SKM-1 treated with dmso at 0.1 percent for 144 hours (cell line): ENCODE results near the gene ZNF75A.
"Not testable (repeated sequence)": the region's sequence is repeated elsewhere in the genome, so short reads cannot be mapped to it uniquely, and the experiment has no call there.

Source experiments
- DNase-seq: peaks from one replicate; lab custom pipeline; 2025; ENCODE audit not compliant: unreplicated experiment; lab: John Stamatoyannopoulos, UW

The ZNF75A gene

GRCh38 chr16:3305109-3306068, at the start of gene ZNF75A, which contains the start of gene TIGD7:
Gene ZNF75A, plus strand, starts transcription at chr16:3305497. Its CDS starts 2,932 bp downstream, at chr16:3308429.
Gene TIGD7, minus strand, starts transcription at chr16:3305430. Its CDS starts 4,816 bp downstream, at chr16:3300614.
- peak; percentile 30 for DNase-seq

DNA sequence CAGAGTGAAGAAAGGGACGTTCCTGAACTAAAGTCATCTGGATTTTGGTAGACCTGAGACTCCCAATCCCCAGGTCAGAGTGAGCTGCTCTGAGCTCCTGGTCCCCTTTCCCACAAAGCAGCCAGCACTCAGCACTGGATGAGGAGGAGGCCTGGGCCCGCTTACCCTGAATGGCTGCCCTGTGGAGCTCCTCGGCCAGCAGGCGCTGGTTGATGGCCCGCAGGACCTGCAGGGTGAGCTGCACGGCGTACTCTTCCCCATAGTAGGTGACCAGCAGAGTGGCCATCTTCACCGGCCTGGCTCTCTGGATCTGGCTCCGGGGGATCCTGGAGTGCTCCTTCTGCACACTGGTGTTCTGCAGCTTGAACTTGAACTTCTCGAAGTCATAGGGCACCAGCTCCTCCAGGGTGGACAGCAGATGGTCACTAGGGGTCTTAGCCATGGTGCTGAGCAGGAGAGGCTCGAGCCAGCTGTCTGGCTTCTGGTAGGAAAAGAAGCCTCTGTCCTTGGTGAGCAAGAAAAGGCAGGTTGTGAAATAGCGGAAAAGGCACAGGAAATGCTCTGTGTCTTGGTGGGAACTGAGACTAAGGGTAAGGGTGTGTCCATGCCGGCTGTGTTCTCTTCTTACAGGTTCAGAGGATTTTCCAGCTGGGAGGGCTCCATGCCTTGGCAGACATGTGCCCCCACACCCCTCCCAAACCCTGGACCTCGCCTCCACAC, 49.0 kb upstream of the ZNF75A start, which contains the start of gene MEFV:
TSS of gene MEFV (minus strand) at position 488 of the 720 bp plus-strand sequence. CDS start at position 442, 46 bp downstream.
- peak; percentile 77 for DNase-seq

DNA sequence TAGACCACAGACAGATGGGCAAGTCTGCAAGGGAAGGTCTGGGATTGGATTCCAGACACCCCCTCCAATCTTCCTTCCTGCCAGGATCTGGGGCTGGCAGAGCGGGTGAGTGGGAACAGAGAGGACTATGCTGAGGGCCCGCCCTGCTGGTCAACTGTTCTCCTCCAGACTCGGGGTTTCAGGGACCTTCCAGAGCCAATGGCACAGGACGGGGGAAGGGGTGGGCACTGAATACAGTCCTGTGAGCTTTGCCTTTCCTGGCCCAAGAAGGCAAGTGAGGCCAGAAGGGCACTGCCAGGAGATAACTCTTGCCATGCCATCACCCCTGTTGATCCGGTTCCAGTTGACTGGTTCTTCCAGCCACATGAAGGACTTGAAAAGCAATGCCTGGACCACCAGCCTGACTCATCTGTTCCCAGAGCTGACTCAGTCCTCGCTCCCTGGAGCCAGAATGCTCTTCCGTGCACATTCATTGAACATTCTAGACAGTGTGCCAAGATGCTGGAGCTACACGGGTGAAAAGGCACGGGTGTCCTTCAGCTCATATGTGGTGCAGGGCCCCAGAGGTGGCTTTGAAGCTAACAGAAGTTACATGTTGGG, 48.3 kb upstream of the ZNF75A start:
- DNase-seq = no peak

- DNase-seq = peak; percentile 46
Observed at GRCh38 chr16:3259836-3260235, 45.5 kb upstream of the ZNF75A start.

DNA sequence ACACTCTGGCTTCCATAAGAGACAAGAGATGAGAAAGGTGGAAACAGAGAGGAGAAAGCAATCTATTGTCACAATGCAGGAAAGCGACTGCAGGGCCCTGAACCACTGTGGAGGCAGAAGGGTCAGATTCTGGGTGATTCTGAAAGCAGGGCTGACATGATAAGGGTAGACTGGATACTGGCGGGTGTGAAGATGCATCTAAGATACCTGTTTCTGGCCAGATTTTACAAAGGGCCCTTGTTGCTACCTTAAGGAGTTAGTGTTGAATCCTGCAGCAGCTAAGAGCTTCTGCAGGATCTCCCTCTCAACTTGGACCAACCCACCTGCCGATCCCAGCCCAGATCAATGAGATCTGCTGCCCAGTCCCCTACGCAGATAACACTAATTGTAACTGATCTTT, 42.8 kb upstream of the ZNF75A start:
- DNase-seq = no peak

DNA sequence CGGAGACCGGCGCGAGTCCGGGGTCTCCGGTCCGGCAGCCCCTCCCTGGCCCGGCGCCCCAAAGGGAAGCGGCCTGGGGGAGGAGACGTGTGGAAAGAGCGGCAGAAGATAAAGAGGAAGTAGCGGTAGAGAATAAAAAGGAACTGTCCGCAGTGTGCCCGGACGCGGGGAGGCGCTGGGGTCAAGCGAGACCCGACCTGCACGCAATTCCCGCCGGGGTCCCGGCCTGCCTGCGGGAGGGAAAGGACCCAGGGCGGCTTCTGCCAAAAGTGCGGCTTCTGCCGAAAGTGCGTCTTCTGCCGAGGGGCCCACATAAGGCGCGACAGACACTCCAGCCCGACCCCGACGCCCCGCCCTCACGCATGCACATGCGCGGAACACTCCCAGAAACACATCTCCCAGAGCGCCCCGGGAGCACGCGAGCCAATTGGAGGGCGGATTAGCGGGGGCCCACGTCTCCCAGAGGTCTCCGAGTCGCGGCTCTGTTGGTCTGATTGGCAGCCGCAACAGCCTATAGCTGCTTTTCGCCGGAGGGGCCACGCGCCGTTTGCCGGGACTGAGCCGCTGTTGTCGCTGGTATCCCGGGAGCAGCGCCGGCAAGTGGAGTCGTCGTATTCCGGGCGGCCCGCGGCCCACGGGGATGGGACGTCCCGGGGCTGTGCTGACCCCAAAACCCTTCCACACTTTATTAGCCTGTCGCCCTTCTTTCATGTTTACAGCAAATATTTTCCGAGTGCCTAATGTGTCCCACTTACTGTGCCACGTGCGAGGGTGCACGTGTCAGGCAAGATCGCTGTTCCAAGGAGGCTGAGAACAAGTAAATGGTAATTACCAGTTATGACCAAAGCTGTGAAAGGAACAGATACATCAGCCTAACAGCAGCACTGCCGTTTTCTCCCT, 40.9 kb upstream of the ZNF75A start:
- peak; percentile 97 for DNase-seq

DNA sequence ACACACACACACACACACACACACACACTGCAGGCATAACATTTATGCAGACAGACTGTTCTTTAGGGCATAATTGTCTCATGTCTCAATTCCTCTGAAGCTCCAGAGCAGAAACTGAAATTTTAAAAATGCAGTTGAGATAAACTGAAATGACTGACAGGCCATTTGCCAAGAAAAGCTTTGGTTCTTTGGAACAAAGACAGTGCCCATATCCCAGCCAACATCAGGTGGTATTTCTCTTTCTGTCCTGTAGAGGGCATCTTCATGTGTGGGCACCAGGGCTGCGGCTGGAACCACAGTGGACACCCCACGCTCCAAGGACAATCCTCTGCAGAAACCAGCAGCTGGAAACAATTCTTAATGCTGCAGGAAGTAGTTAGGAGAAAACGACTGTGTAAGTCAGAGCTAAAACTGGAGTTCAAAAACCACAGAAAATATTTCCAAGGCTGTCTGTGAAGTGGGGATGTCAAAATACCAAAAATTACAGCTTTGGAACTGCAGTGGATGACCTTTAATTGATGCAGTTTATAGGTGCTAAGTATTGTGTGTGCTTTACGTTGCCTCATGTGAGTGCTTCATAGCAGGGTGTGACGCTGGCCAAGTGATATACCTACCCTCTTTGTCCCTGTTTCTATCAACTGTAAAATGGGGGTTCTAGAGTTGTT, 38.3 kb upstream of the ZNF75A start:
- DNase-seq = peak; percentile 47

- no peak for DNase-seq
Observed at GRCh38 chr16:3268294-3268693, 37.0 kb upstream of the ZNF75A start.

- not testable (repeated sequence) for DNase-seq
Observed at GRCh38 chr16:3270718-3271117, 34.6 kb upstream of the ZNF75A start.

DNA sequence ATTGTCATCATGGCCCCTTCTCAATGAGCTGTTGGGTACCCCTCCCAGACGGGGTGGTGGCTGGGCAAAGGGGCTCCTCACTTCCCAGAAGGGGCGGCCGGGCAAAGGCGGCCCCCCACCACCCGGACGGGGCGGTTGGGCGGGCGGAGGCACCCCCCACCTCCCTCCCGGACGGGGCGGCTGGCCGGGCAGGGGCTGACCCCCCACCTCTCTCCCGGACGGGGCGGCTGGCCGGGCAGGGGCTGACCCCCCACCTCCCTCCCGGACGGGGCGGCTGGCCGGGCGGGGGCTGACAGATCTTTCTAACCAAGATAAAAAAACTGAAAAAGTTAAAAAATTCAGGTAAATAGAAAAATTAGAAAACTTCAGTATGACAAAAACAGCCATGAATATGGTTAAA, 34.0 kb upstream of the ZNF75A start:
- DNase-seq = not testable (repeated sequence)

GRCh38 chr16:3274490-3274889, 30.8 kb upstream of the ZNF75A start:
- no peak for DNase-seq

DNA sequence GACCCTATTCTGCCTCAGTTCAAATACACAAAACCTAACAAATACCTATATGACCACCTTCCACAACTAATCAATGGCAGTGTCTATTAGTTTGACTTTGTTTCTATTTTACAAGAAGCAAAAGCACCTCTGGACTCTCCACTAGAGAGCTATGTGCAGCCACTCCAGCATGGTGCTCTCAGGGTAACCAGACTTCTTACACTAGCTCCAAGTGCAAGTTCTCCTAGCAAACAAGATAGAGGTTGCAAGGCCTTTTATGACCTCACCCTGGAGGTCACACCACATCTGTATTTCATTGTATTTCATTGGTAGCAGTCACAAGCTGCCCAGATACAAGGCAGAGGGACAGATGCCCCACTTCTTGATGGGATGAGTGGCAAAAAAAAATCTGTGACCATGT, 30.4 kb upstream of the ZNF75A start:
- no peak for DNase-seq

- DNase-seq = no peak
Observed at GRCh38 chr16:3276679-3277078, 28.6 kb upstream of the ZNF75A start.

DNA sequence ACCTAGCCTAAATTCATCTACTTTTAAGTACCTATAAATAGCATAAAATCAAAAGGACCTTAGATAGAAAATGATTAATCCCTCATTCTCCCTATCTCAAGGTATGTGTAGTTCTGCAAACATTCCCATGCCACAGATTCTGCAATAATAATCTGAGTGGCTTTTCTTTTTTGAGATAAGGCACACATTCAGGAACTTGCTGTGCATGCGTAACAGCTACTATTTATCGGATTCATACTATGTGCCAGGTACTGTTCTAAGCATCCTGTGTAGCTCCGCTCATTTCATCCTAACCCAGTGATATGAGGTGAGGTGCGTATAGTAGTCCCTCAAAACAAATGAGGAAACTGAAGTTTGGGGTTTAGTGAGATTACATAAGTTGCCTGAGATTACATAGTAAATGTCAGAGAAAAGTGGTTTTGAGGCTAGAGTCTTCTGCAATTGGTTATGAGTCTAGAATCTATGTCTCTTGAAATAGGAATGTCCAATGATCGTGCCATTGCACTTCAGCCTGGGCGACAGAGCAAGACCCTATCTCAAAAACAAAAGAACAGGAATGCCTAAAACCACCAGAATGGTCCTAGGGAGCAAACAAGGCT, 24.0 kb upstream of the ZNF75A start:
- DNase-seq = peak; percentile 70

GRCh38 chr16:3282103-3282729, 23.1 kb upstream of the ZNF75A start:
- peak; percentile 66 for DNase-seq

- peak; percentile 98 for DNase-seq
Observed at GRCh38 chr16:3282730-3283542, 22.4 kb upstream of the ZNF75A start, which contains the start of gene ZNF263. Gene ZNF263, plus strand, starts transcription at chr16:3283491. Its CDS starts 328 bp downstream, at chr16:3283819.

DNA sequence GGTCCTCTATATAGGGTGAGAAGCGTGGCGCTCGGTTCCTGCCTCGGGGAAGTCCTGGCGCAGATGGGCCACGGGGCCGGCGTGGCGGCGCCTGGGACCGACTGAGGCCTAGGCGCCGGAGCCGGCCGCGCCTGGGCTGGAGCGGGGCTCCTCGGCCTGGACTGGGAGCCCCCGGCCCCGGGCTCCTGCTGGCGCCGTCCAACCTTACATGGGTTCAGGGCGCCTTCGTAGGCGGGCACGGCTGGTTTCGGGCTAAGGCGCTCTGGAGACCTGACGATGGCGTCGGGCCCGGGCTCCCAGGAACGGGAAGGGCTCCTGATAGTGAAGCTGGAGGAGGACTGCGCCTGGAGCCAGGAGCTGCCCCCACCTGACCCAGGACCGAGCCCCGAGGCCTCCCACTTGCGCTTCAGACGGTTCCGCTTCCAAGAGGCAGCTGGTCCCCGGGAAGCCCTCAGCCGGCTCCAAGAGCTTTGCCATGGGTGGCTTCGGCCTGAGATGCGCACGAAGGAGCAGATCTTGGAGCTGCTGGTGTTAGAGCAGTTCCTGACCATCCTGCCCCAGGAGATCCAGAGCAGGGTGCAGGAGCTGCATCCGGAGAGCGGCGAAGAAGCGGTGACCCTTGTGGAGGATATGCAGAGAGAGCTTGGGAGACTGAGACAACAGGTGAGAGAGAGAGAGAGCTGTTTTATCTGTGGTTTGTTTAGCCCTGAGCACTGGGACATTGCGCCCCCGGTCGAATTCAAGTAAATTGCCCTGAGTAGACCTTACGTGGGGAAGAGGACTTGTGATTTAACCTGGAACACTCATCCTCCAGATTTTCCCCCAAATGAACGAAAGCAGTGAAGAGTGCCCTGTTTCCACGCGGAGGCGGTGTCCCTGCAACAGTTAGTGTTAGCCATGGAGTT, 21.5 kb upstream of the ZNF75A start:
- no peak for DNase-seq
